Muscle layer of duodenum (tissue), 2 donors: ENCODE results near the gene PAPOLB.
"Not testable (repeated sequence)": the region's sequence is repeated elsewhere in the genome, so short reads cannot be mapped to it uniquely, and the experiment has no call there.

ENCODE experiments used
- H3K27ac ChIP-seq: one replicate; pipeline ENCODE4 v1.7.0; 2013; ENCODE audit warnings: mild to moderate bottlenecking, low read length
- H3K27me3 ChIP-seq: one replicate; pipeline ENCODE4 v1.7.0; 2013; ENCODE audit warnings: low read depth, mild to moderate bottlenecking, control low read depth, low read length
- H3K36me3 ChIP-seq, 2 donors: one replicate each; pipeline ENCODE4 v1.7.0; 2013; ENCODE audit warnings: low read length in 2 of 2, control low read depth in 1 of 2, mild to moderate bottlenecking in 1 of 2; ENCODE audit not compliant: insufficient read depth in 2 of 2, control insufficient read depth in 1 of 2
- H3K4me1 ChIP-seq, 2 donors: one replicate each; pipeline ENCODE4 v1.7.0; 2013; ENCODE audit warnings: low read length in 2 of 2, mild to moderate bottlenecking in 2 of 2, control low read depth in 1 of 2, moderate library complexity in 1 of 2; ENCODE audit not compliant: insufficient read depth in 2 of 2, control insufficient read depth in 1 of 2
- H3K4me3 ChIP-seq, 2 donors: one replicate each; pipeline ENCODE4 v1.7.0; 2013; ENCODE audit warnings: low read length in 2 of 2, low read depth in 1 of 2, mild to moderate bottlenecking in 1 of 2
- H3K9me3 ChIP-seq, 2 donors: one replicate each; pipeline ENCODE4 v1.7.0; 2013; ENCODE audit warnings: low read length in 2 of 2, control low read depth in 1 of 2, mild to moderate bottlenecking in 1 of 2; ENCODE audit not compliant: control insufficient read depth in 1 of 2
- donor health status: healthy.

The PAPOLB gene

DNA sequence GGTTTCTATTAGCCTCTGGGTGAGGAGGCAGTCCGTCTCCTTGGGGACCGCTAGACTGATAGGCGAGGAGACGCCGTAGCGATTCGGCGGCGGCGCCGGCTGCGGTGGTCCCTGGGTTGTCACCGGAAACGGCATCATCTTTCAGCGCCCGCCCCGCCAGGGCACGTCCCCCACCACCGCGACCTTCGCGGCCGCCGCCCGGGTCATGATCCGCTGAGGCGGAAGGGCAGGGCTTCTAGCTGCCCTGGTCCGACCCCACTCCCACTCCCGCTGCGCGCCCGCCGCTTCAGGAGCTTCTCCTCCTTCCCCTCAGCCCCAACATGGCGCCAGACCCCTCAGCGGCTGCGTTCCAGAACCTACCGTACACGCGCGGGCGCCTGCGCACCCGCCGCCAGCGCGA is at the start of gene PAPOLB:
TSS of gene PAPOLB (minus strand) at position 358 of the 400 bp plus-strand sequence. CDS start at position 138, 220 bp downstream.
- Histone ChIP-seq H3K27ac (no peak within 1 kb of the TSS), H3K4me1 (peaks cover 0 to 3% of the 10 kb centered on the region in 2 donors), H3K9me3 (peaks cover 0 to 10% of the 10 kb centered on the region in 2 donors), H3K27me3 (no peaks in the 10 kb centered on the region), H3K4me3 (peak within 1 kb of the TSS; percentile 31 to 35), H3K36me3 (no peaks in the 10 kb centered on the region)

DNA sequence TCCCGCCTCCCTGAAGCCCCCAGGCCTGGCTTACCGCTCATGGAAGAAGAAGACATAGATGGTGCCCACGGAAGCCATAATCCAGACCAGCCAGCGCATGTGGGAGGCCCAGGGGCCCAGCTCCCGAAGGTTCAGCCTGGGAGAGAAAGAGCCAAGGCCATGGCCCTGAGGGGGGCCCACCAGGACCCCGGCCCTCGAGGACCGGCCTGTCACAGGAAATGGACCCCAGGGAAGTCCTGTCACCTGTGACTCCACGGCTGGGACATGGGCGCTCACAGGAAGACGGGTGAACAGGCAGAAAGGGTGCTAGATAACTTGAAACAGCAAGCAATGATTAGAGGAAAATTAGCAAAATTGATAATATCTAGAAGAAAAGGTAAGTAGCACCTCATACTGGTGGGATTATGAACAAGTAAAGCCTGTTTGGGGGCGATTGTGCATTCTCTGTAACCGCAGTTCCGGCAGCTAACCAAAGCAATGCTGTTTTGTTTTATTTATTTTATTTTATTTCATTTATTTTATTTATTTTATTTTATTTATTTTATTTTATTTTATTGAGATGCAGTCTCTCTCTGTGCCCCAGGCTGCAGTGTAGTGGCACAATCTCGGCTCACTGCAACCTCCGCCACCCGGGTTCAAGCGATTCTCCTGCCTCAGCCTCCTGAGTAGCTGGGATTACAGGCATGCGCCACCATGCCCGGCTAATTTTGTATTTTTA is 49.4 kb upstream of the PAPOLB start:
- H3K27ac ChIP-seq: no peak overlapping the region
- no peaks in the 10 kb centered on the region for H3K36me3 ChIP-seq
- H3K4me3 ChIP-seq: no peak overlapping the region
- H3K9me3 ChIP-seq: peaks cover 0 to 4% of the 10 kb centered on the region in 2 donors
- H3K27me3 ChIP-seq: no peaks in the 10 kb centered on the region
- no peaks in the 10 kb centered on the region for H3K4me1 ChIP-seq

DNA sequence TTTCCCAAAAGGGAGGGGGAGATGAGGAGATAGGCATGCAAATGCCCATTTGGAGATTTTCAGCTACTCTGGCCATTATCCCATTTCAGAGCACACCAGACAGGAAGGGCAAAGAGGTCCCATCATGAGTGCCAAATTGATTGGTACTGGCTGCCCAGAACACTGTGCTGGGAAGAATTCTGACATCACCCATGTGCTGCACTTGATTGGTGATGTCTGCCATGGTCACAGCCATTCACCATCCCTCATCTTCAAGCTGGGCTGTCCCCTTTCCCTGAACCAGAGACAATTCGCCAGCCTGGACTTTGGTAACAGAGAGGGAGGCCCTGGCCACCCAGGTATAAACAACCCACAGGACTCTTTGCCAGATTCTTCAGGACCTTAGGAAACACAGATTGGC is 44.9 kb upstream of the PAPOLB start:
- Histone ChIP-seq H3K4me3 (no peak overlapping the region), H3K4me1 (no peaks in the 10 kb centered on the region), H3K9me3 (peaks cover 0 to 4% of the 10 kb centered on the region in 2 donors), H3K36me3 (no peaks in the 10 kb centered on the region), H3K27ac (no peak overlapping the region), H3K27me3 (no peaks in the 10 kb centered on the region)

DNA sequence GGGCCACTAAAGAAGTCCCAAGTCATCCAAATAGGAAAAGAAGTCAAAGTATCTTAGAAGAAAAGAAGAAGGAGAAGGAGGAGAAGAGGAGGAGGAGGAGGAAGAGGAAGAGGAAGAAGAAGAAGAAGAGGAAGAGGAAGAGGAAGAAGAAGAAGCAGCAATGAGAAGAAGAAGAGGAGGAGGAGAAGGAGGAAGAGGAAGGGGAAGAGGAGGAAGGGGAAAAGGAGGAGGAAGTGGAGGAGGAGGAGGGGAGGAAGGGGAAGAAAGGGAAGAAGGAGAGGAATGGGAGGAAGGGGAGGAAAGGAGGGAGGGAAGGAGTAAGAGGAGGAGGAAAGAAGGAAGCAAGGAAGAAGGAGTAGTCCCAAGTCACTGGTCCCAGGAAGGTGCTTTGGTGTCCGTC is 43.3 kb upstream of the PAPOLB start:
- Histone ChIP-seq H3K4me1 (no peaks in the 10 kb centered on the region), H3K4me3 (no peak overlapping the region), H3K36me3 (no peaks in the 10 kb centered on the region), H3K9me3 (peaks cover 0 to 4% of the 10 kb centered on the region in 2 donors), H3K27ac (no peak overlapping the region), H3K27me3 (no peaks in the 10 kb centered on the region)

DNA sequence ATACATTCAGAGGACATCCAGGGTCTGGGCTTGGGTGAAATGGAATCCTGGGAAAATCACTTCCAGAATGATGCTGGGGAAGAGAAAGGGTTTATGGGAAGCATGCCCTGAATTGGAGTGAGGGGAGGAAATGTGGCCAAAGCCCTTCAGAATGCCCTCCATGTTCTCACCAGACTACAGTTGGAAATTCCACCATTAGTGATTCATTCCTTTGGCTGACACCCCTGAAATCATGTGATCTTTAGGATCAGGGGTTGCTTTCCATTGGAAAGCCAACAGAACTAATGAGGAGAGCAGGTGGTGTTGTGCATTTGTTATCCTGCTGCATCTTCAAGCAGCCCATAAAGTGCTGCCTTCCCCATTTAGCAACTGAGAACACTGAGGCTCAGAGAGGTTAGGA is 42.5 kb upstream of the PAPOLB start:
- Histone ChIP-seq H3K27me3 (no peaks in the 10 kb centered on the region), H3K9me3 (peaks cover 0 to 4% of the 10 kb centered on the region in 2 donors), H3K27ac (no peak overlapping the region), H3K36me3 (no peaks in the 10 kb centered on the region), H3K4me1 (no peaks in the 10 kb centered on the region), H3K4me3 (no peak overlapping the region)

DNA sequence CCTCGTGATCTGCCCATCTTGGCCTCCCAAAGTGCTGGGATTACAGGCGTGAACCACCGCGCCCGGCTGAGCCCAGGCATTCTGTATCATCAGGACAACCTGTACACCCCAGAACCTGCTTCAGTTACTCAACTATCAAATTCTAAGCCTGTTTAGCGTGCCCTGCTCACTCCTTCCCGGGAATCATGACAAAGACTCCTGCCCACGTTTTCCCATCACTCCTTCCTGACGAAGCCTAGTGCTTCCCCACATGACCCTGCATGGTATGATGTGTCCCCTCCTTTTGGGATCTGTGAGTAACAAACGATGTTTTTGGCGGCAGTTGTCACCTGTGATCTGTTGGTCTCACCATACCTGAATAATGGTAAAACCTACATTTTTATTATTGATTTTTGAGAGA is 33.9 kb upstream of the PAPOLB start:
- Histone ChIP-seq H3K4me1 (no peaks in the 10 kb centered on the region), H3K4me3 (no peak overlapping the region), H3K27me3 (no peaks in the 10 kb centered on the region), H3K9me3 (peaks cover 0 to 6% of the 10 kb centered on the region in 2 donors), H3K36me3 (no peaks in the 10 kb centered on the region), H3K27ac (no peak overlapping the region)

DNA sequence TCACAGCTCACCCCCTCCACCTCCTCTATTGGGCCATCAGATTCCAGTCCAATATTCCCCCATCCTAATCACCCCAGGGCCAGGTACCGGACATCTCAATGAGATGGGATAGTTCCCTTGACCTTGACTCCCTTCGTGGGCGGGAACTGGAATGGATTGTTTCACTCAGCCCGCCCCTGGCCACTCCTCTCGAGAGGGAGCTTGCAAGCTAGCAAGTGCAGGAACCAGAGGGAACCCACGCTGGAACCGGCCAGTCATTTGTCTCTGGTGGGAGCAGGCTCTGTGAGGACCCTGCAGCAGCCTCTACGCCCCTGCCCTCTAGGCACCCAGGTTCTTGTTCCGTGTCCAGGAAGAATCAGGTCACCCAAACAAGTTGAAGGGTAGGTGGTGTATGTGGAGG is 32.7 kb upstream of the PAPOLB start:
- Histone ChIP-seq H3K9me3 (peaks cover 0 to 6% of the 10 kb centered on the region in 2 donors), H3K27me3 (no peaks in the 10 kb centered on the region), H3K27ac (no peak overlapping the region), H3K4me1 (no peaks in the 10 kb centered on the region), H3K4me3 (no peak overlapping the region), H3K36me3 (no peaks in the 10 kb centered on the region)

DNA sequence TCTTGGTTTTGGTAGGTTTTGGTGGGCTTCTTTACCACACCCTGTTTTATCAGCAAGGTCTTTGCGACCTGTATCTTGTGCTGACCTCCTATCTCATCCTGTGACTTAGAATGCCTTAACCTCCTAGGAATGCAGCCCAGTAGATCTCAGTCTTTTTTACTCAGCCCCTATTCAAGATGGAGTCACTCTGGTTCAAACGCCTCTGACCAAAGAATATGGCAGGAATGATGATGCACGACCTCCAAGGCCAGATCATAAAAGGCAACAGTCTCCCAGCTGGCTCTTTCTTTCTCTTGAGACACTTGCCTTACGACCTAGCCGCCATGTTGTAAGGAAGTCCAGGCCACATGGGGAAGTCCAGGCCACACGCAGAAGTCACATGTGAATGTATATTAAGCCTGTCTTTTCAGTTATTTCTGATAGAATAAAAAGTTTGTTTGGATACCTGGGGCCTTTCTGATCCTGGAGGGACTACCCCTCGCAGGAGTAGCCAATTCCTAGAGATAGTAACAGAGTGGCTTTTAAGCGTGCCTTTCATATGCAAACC is 32.2 kb upstream of the PAPOLB start:
- no peaks in the 10 kb centered on the region for H3K27me3 ChIP-seq
- H3K36me3 ChIP-seq: no peaks in the 10 kb centered on the region
- no peak overlapping the region for H3K4me3 ChIP-seq
- no peaks in the 10 kb centered on the region for H3K4me1 ChIP-seq
- H3K27ac ChIP-seq: no peak overlapping the region
- H3K9me3 ChIP-seq: peaks cover 0 to 6% of the 10 kb centered on the region in 2 donors

DNA sequence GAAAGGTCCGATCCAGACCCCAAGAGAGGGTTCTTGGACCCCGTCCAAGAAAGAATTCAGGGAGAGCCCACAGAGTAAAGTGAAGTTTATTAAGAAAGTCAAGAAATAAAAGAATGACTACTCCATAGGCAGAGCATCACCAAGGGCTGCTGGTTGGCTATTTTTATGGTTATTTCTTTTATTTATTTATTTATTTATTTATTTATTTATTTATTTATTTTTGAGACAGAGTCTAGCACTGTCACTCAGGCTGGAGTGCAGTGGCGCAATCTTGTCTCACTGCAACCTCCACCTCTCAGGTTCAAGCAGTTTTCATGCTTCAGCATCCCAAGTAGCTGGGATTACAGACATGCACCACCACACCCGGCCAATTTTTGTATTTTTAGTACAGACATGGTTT is 31.4 kb upstream of the PAPOLB start:
- H3K36me3 ChIP-seq, H3K9me3 ChIP-seq, H3K27ac ChIP-seq, H3K4me1 ChIP-seq, H3K4me3 ChIP-seq, H3K27me3 ChIP-seq: not testable (repeated sequence)

DNA sequence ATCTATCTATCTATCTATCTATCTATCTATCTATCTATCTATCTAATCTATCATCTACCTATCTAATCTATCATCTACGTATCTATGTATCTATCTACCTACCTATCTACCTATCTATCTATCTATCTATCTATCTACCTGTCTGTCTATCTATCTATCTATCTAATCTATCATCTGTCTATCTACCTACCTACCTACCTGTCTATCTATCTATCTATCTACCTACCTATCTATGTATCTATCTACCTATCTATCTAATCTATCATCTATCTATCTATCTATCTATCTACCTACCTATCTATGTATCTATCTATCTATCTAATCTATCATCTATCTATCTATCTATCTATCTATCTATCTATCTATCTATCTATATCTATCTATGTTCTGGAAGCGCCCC is 29.7 kb upstream of the PAPOLB start:
- not testable (repeated sequence) for H3K36me3 ChIP-seq, H3K27me3 ChIP-seq, H3K27ac ChIP-seq, H3K4me1 ChIP-seq, H3K9me3 ChIP-seq, H3K4me3 ChIP-seq

DNA sequence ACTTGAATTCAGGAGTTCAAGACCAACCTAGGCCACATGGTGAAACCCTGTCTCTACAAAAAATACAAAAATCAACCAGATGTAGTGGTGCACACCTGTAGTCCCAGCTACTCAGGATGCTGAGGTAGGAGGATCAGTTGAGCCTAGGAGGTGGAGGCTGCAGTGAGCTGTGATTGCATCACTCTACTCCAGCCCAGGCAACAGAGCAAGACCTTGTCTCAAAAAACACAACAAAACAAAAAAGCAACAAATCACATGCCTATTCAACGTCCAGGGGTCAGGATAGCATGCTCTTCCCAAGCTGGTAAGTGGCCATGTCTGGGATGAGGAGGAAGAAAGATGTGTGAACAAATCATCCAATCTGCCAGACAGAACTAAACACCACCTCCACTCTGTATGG is 27.9 kb upstream of the PAPOLB start:
- Histone ChIP-seq H3K27ac (no peak overlapping the region), H3K4me1 (no peaks in the 10 kb centered on the region), H3K4me3 (no peak overlapping the region), H3K9me3 (peaks cover 0 to 6% of the 10 kb centered on the region in 2 donors), H3K27me3 (no peaks in the 10 kb centered on the region), H3K36me3 (no peaks in the 10 kb centered on the region)

DNA sequence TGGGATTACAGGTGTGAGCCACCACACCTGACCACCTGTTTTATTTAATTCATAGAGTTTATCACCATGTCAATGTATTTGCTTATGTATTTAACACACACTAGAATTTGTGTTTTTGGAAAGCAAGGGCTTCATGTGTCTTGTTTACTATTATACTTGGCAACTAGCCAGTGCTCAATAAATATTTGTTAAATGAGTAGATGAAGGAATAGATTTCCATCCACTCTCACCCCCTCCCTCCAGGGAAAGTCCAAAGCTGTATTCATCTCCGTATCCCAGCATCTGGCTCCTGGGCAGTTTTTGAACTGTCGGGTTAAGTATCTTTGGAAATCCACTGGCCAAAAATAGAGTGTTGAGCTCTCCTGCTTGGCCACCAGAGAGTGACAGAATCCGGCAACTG is 26.3 kb upstream of the PAPOLB start:
- Histone ChIP-seq H3K27me3 (no peaks in the 10 kb centered on the region), H3K9me3 (no peaks in the 10 kb centered on the region), H3K4me3 (no peak overlapping the region), H3K4me1 (peaks cover 0 to 2% of the 10 kb centered on the region in 2 donors), H3K27ac (no peak overlapping the region), H3K36me3 (no peaks in the 10 kb centered on the region)
